GM12878 (cell line): ENCODE results near the gene NUP35. TPM values are rescaled to one million over a fixed set of nuclear protein-coding genes. Genes with fewer than 3 reads are reported as not detected.

Source experiments
- ATAC-seq: fragments of 200-7000 bp; cut with Tn5 transposase; 3 replicates; pipeline ENCODE4 v1.9.1; 2020; ENCODE audit warnings: mild to moderate bottlenecking, moderate library complexity
- BruUV-seq: library from RNA; stranded (reverse); fragments of 400-500 nt; replicated peaks from 2 replicates; lab custom pipeline; 2021; lab: Mats Ljungman, UMichigan
- CTCF ChIA-PET: fragments of 300-600 bp; sonication (Branson Sonifier 250); formaldehyde crosslinking; extraction: SDS; loops from one replicate; lab custom pipeline; 2021; ENCODE audit warnings: inconsistent platforms; lab: Yijun Ruan, JAX
- POLR2A ChIA-PET: fragments of 350-600 bp; formaldehyde crosslinking; extraction: SDS; loops from one replicate; lab custom pipeline; 2021; ENCODE audit warnings: inconsistent platforms; lab: Charles Lee
- RAD21 ChIA-PET: fragments of 300-600 bp; sonication (Branson Sonifier 250); formaldehyde crosslinking; loops from one replicate; lab custom pipeline; 2023; ENCODE audit warnings: antibody characterized with exemption; ENCODE audit not compliant: unreplicated experiment; lab: Charles Lee
- SMC1A ChIA-PET: fragments of 300-600 bp; sonication (Branson Sonifier 250); formaldehyde crosslinking; loops from one replicate; lab custom pipeline; 2023; ENCODE audit not compliant: unreplicated experiment, uncharacterized antibody; lab: Charles Lee
- DNase-seq: peaks from one replicate; pipeline ENCODE4 v3.0.0-alpha.2; 2011; ENCODE audit warnings: low read depth, low spot score
- FAIRE-seq: peaks from 3 replicates; lab custom pipeline; 2011; peaks lifted over from hg19 to GRCh38; lab: Jason Lieb, UNC
- H2AFZ ChIP-seq: 2 replicates; pipeline ENCODE4 v1.6.0; 2011; ENCODE audit warnings: low read depth, low read length, control low read depth; ENCODE audit not compliant: control insufficient read depth
- H3K27ac ChIP-seq: 2 replicates; pipeline ENCODE4 v1.5.1; 2011; ENCODE audit warnings: control low read depth; ENCODE audit not compliant: control insufficient read depth, insufficient read depth
- H3K27me3 ChIP-seq, 2 experiments: replicated peaks in 1 of 2; 2 replicates each; pipeline versions ENCODE4 v1.6.0 to v1.6.1; 2011; ENCODE audit warnings: low read length in 1 of 2; ENCODE audit not compliant: control insufficient read depth in 2 of 2, insufficient read depth in 2 of 2
- H3K36me3 ChIP-seq, 2 experiments: 2 replicates each; pipeline ENCODE4 v1.5.1; 2011; ENCODE audit warnings: low read length in 1 of 2; ENCODE audit not compliant: control insufficient read depth in 2 of 2, insufficient read depth in 2 of 2
- H3K4me1 ChIP-seq: 2 replicates; pipeline ENCODE4 v1.6.1; 2011; ENCODE audit warnings: mild to moderate bottlenecking, low read length, moderate library complexity, mixed read lengths; ENCODE audit not compliant: control insufficient read depth, insufficient read depth
- H3K4me2 ChIP-seq: 2 replicates; pipeline ENCODE4 v1.6.0; 2011; ENCODE audit warnings: control low read depth; ENCODE audit not compliant: control insufficient read depth, insufficient read depth
- H3K4me3 ChIP-seq: fragments of 200-600 bp; sonication (generic); 2 replicates; pipeline ENCODE4 v1.5.1; 2016
- H3K79me2 ChIP-seq: 2 replicates; pipeline ENCODE4 v1.6.0; 2011; ENCODE audit warnings: low read length; ENCODE audit not compliant: control insufficient read depth, insufficient read depth
- H3K9ac ChIP-seq: 2 replicates; pipeline ENCODE4 v1.8.0; 2011; ENCODE audit warnings: low read length, control low read depth, mixed read lengths; ENCODE audit not compliant: control insufficient read depth, insufficient read depth
- H3K9me3 ChIP-seq: replicated peaks from 3 replicates; pipeline ENCODE4 v1.5.1; 2011; ENCODE audit warnings: mild to moderate bottlenecking, low read length; ENCODE audit not compliant: control insufficient read depth, insufficient read depth
- H4K20me1 ChIP-seq: 2 replicates; pipeline ENCODE4 v1.6.0; 2011; ENCODE audit not compliant: control insufficient read depth, insufficient read depth
- CUX1 ChIP-seq: IDR thresholded peaks from 2 replicates; pipeline ENCODE4 v1.6.1; 2012; ENCODE audit warnings: improper control_type of control experiment, low read depth, low read length; ENCODE audit not compliant: insufficient replicate concordance
- HDAC2 ChIP-seq: fragments of 200-600 bp; sonication (generic); IDR thresholded peaks from 2 replicates; pipeline ENCODE4 v1.6.1; 2017
- ZNF592 ChIP-seq: fragments of 450-650 bp; IDR thresholded peaks from 2 replicates; pipeline ENCODE4 v1.6.1; 2017; ENCODE audit warnings: mild to moderate bottlenecking, moderate library complexity
- WGBS: methylation state at CpG from one replicate; pipeline ENCODE4 v1.1.6; 2016; ENCODE audit warnings: low lambda C conversion rate; ENCODE audit not compliant: insufficient replicate concordance, insufficient coverage; ENCODE audit errors: missing lambda C conversion rate; 5-methylcytosine and 5-hydroxymethylcytosine counted together
- in situ Hi-C: fragments of 300-500 bp; cut with MboI; formaldehyde crosslinking; loops from 9 replicates; pipeline ENCODE4 v1.14.3; 2018; ENCODE audit warnings: mixed read lengths
- intact Hi-C: fragments of 100-400 bp; cut with micrococcal nuclease; formaldehyde crosslinking; loops from one replicate; pipeline ENCODE4 v1.14.2; 2022; ENCODE audit not compliant: unreplicated experiment
- polyA plus RNA-seq, 11 experiments: library from polyadenylated mRNA; depleted of rRNA in 4 of 11; unstranded in 6 of 11; stranded (reverse) in 5 of 11; fragments of >200 nt; fragmentation: Nextera tagmentation in 4 of 11; fragmentation: Illumina TruSeq in 1 of 11; extraction: Ambion mirVana in 4 of 11; extraction: Trizol in 1 of 11; gene quantifications; 1 replicate in 1 of 11; 2 replicates in 10 of 11; pipeline versions ENCODE4 v1.2.1 to v1.2.3, GENCODE V29; 2011 to 2016; ENCODE audit warnings: inconsistent platforms in 2 of 11, missing spikeins in 2 of 11, low read depth in 1 of 11
- total RNA-seq, 4 experiments: library from RNA; depleted of rRNA in 3 of 4; stranded (reverse); fragments of >200 nt in 3 of 4; fragmentation: Illumina TruSeq in 1 of 4; extraction: Trizol in 1 of 4; gene quantifications; 2 replicates each; pipeline versions ENCODE4 v1.2.1 to v1.2.3, GENCODE V29; 2013 to 2021

NUP35 gene
- total and polyA plus RNA-seq, 10 of the 15 experiments (the other 5 are each of a cell fraction or from before 2014, with no cell fraction given), result 21.4 to 57.3 (median 30.7) TPM

- peaks cover 3% of the 10 kb centered on the region; the same call in 1 of the 2 replicates for H3K4me1 ChIP-seq
- TF ChIP-seq HDAC2 (no peak), ZNF592 (no peak), CUX1 (no peak)
- RAD21 ChIA-PET, result no interaction called here
- H3K9ac ChIP-seq, result no peak overlapping the region
- intact Hi-C loops (no loop called here), in situ Hi-C loops (no loop called here)
- H3K4me3 ChIP-seq, result no peak overlapping the region
- H4K20me1 ChIP-seq, result no peaks in the 10 kb centered on the region
- SMC1A ChIA-PET, result interaction anchor here (1.0 to 1.6 kb wide), 2 partner anchors 9 to 214 kb away, joined by 3 to 6 read pairs; no protein-coding TSS in a partner anchor
- CTCF ChIA-PET, result interaction anchor here (1.0 to 1.5 kb wide), 2 partner anchors 10 to 20 kb away, joined by 3 read pairs; no protein-coding TSS in a partner anchor
- no peaks in the 10 kb centered on the region for H3K27me3 ChIP-seq
- ATAC-seq, result no peak
- POLR2A ChIA-PET, result interaction anchor here (0.6 kb wide), 1 partner anchor 312 kb away, joined by 4 read pairs; no protein-coding TSS in a partner anchor
- H2AFZ ChIP-seq, result no peak overlapping the region
- H3K4me2 ChIP-seq, result no peak overlapping the region
- H3K79me2 ChIP-seq, result no peaks in the 10 kb centered on the region
- no peaks in the 10 kb centered on the region for H3K9me3 ChIP-seq
- H3K27ac ChIP-seq, result no peak overlapping the region
- no peaks in the 10 kb centered on the region; a peak in 1 of 4 replicates for H3K36me3 ChIP-seq
- 80% methylated on average over 2 of the region's 2 CpGs for WGBS
- BruUV-seq, result no TSS peak
- FAIRE-seq, result no peak
- no peak for DNase-seq
Measured at GRCh38 chr2:183193904-183194303, 69.7 kb downstream of the NUP35 start.
